ENCODE measurements around the gene TOLLIP. TPM values are rescaled to one million over a fixed set of nuclear protein-coding genes. Genes with fewer than 3 reads are reported as not detected.

TOLLIP gene
- total RNA-seq, 1 donor from 2014 or later = 20.9 TPM

DNA sequence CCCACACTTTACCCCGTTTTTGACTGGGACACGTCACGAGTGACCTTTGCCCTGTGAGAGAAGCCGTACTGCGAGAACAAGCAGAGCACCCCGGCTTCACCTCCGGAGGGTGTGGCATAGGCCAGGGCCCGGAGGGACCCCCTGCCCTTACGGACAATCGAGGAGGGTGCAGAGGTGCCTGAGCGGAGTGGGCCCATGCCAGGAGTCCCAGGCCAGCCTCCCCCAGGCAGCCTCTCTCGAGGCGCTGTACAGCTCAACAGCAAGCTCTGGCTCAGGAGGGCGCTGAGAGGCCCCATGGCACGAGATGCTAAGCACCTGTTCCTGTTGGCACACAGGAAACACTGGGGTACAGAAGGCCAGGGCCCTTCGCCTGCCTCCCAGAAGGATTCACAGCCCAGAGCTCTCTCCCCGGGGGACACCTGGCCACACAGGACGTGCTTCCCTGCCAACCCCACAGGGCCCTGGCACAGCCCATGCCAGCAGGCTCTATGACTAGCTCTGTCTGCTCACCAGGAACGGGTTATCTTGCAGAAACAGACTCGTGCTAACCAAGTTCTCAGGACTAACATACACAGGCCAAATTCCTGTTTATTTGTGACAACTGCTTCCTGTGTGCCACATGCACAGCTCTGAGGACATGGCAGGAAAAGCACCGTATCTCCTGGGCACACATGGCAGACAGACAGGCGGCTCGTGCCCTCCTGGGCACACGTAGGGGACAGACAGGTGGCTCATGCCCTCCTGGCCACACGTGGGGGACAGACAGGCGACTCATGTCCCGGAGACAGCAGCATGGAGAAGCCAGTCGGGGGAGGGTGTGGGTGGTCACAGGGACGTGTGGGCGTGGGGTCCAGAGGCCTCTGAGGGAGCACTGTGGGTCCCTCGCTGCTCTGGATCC, 11.6 kb downstream of the TOLLIP start:
- no peak for DNase-seq

- DNase-seq = no peak
These were observed 12.3 kb downstream of the TOLLIP start for GRCh38 chr11:1297011-1297575.

GRCh38 chr11:1296287-1296686, 13.1 kb downstream of the TOLLIP start:
- DNase-seq = no peak

DNA sequence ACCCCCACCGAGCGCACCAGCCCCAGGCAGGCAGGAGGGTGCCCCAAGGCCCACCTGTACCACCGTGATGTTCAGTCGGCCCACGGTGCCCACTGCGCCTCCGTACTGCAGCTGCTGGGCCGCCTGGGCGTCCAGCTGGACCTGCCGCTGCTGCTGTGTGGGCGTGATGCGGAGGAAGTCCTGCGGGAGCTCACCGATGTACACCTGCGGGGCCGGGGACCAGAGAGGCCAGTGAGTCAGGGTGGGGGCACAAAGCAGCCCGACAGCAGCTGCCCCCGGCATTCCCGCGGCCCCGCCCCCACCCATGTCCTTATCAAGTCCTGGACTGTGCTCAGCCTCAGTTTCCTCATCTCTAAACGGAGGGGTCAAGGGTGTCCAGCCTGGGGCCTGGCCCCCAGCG, 13.8 kb downstream of the TOLLIP start:
- DNase-seq = no peak

- no peak for DNase-seq
These were observed 14.3 kb downstream of the TOLLIP start for GRCh38 chr11:1295086-1295485.

- DNase-seq = no peak
These were observed 15.8 kb downstream of the TOLLIP start for GRCh38 chr11:1293619-1294015.

GRCh38 chr11:1292644-1293618, 16.5 kb downstream of the TOLLIP start:
- DNase-seq = no peak

DNA sequence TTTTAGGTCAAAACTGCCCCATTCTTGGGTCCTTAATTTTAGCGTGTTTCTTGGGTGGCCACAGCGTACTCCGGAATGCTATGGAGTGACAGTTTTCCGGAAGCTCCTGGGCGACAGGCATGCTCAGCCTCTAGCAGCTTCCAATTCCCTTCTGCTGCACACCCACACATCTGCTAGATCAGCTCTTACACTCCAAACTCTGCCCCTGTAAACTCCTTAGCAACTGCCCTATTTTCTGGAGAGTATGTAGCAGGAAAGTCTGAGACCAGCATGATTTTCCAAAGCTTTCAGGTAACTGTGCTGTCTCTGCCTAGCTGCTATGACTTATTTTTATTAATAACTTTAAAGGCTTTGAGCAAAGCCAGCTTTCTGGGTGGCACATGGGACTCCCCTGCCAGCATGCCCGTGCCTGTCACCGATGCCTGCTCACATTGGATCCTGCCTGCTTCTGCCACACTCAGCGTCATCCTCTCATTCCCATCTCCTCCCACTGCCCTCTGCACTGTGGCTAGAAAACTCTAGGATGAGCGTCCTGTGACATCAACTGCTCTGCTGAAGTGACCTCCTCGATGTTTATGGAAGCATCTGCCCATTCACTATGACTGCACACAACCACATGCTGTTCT, 17.3 kb downstream of the TOLLIP start:
- DNase-seq = no peak

DNA sequence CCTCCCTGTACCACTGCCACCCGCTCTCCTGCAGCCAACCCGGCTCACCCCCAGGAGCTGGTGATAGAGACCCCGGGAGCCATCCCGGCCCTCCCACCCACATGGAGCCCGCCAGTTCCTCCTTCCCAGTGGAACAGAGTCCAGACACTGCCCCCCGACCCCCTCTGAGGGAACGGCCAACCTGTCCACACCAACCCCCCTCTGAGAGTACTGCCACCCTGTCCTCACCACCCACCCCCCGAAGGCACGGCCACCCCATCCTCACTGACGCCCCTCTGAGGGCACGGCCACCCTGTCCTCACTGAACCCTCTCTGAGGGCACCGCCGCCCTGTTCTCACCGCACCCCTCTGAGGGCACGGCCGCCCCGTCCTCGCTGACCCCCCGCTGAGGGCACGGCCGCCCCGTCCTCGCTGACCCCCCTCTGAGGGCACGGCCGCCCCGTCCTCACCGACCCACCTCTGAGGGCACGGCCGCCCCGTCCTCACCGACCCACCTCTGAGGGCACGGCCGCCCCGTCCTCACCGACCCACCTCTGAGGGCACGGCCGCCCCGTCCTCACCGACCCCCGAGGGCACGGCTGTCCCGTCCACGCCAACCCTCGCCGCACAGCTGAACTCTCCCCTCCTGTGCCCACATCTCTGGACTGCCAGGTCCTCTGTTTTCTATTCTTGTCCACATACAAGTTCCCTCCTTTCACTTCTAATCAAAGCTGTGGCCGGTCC, 18.0 kb downstream of the TOLLIP start:
- no peak for DNase-seq

- no peak for DNase-seq
These were observed 19.1 kb downstream of the TOLLIP start for GRCh38 chr11:1290052-1291040.

DNA sequence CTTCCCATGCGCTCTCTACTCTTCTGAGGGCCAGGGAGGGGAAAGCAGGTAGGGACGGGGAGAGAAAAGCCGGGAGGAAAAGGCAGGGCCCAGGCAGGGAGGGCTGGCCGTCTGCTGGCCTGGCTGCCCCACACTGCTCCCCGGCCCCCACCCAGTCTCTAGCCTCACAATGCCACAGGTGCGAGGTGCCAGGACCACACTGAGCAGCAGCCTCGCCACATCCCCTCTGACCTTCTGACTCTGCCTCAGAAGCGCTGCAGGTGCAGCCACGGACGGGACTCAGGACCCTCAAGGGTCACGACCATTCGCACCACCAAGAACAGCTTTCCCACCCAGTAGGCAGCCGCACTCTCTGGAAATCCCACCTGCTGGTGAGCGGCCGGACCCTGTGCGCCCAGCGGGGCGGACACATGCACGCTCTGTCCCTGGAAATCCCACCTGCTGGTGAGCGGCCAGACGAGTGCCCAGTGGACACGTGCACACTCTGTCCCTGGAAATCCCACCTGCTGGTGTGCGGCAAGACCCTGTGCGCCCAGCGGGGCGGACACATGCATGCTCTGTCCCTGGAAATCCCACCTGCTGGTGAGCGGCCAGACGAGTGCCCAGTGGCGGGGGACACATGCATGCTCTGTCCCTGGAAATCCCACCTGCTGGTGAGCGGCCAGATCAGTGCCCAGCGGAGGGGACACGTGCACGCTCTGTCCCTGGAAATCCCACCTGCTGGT, 20.1 kb downstream of the TOLLIP start:
- DNase-seq = no peak

DNA sequence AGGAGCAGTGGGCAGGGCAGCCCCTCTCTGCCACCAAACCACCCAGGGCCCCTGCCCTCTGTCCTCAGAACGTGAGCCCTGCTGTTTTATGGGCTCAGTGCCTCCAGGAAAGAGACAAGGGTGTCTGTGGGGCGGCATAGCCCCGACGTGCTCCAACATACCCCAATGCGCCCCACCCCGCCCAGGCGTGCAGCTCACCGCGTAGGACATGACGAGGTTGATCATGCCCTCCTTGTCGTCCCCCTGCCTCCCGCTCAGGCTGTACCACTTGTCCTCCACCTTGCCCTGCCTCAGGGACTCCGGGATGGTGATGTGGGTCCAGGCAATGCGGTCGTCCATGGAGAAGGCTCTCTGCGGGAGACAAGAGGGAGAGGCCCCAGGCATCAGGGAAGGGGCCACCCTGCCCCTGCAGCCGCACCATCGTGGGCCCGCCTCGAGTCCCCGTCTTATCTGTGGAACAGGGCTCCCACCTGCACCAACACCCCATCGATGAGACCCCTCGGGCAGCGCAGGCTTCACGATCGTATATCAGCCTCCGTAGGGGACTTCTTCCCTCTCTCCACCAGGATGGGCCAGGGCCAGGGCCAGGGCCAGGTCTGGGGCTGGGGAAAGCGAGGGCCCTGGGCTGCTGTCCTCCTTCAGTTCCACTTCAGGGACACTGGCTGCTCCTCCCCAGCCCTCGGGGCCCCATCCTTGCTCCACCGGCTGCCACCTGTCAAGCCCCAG, 20.8 kb downstream of the TOLLIP start:
- DNase-seq = no peak

GRCh38 chr11:1287928-1288327, 21.5 kb downstream of the TOLLIP start:
- no peak for DNase-seq

DNA sequence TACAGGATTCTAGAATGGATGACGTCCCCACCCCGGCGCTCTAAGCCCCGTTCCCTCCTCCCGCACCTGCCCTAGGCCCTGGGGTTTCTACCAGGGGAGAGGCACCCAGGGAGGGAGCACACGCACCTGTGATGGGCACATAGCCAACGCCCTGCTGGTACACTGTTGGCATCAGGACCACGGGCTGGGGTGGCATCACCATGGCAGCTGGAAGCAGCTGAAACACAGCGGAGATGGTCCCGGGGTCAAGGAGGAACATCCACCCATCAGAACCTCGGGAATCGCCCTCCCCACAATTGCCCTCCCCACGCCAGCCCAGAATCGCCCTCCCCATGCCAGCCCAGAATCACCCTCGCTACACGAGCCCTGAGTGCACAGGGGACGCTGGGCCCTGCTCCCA, 23.6 kb downstream of the TOLLIP start:
- DNase-seq = no peak

- DNase-seq = no peak
These were observed 24.1 kb downstream of the TOLLIP start for GRCh38 chr11:1285316-1285744.

GRCh38 chr11:1283906-1284305, 25.5 kb downstream of the TOLLIP start:
- DNase-seq = no peak

- no peak for DNase-seq
These were observed 26.3 kb downstream of the TOLLIP start for GRCh38 chr11:1283091-1283511.

GRCh38 chr11:1281974-1282365, 27.5 kb downstream of the TOLLIP start:
- peak; percentile 2 for DNase-seq
